Muscle of arm (tissue), 12 donors: ENCODE results near the gene NHERF2. TPM values are rescaled to one million over a fixed set of nuclear protein-coding genes. Genes with fewer than 3 reads are reported as not detected.

Source experiments
- DNase-seq: peaks from one replicate; pipeline ENCODE4 v3.0.0-alpha.2; 2013
- polyA plus RNA-seq, 12 donors: library from polyadenylated mRNA; unstranded; fragments of 120-200 nt; gene quantifications; one replicate each; pipeline ENCODE4 v1.2.1, GENCODE V29; 2013; ENCODE audit not compliant: insufficient read length in 12 of 12

NHERF2 gene
- polyA plus RNA-seq, 12 donors: 26.8 to 55.1 (median 36.1) TPM; not detected in 1

- no peak for DNase-seq
These were observed 28.0 kb downstream of the NHERF2 start for GRCh38 chr16:2054543-2055245.

- no peak for DNase-seq
These were observed 29.4 kb downstream of the NHERF2 start for GRCh38 chr16:2056077-2056476.

- no peak for DNase-seq
These were observed 30.1 kb downstream of the NHERF2 start for GRCh38 chr16:2056681-2057407.

- no peak for DNase-seq
These were observed 30.7 kb downstream of the NHERF2 start for GRCh38 chr16:2057438-2057837.

- DNase-seq: no peak
These were observed 31.7 kb downstream of the NHERF2 start for GRCh38 chr16:2058420-2058819.

GRCh38 chr16:2058872-2059271 is 32.2 kb downstream of the NHERF2 start:
- DNase-seq: no peak

- DNase-seq: no peak
These were observed 33.6 kb downstream of the NHERF2 start for GRCh38 chr16:2060346-2060745.

- no peak for DNase-seq
These were observed 34.3 kb downstream of the NHERF2 start for GRCh38 chr16:2061023-2061422.

GRCh38 chr16:2061526-2061925 is 34.8 kb downstream of the NHERF2 start:
- no peak for DNase-seq

GRCh38 chr16:2062801-2063200 is 36.1 kb downstream of the NHERF2 start:
- no peak for DNase-seq

- no peak for DNase-seq
These were observed 37.2 kb downstream of the NHERF2 start for GRCh38 chr16:2063861-2064260.

- DNase-seq: no peak
These were observed 37.8 kb downstream of the NHERF2 start for GRCh38 chr16:2064368-2064945.

- DNase-seq: no peak
These were observed 39.4 kb downstream of the NHERF2 start for GRCh38 chr16:2066139-2066538.

- DNase-seq: no peak
These were observed 44.1 kb downstream of the NHERF2 start for GRCh38 chr16:2070576-2071453.

GRCh38 chr16:2071454-2072202 is 44.9 kb downstream of the NHERF2 start:
- no peak for DNase-seq

- DNase-seq: no peak
These were observed 46.2 kb downstream of the NHERF2 start for GRCh38 chr16:2072926-2073325.

- no peak for DNase-seq
These were observed 47.4 kb downstream of the NHERF2 start for GRCh38 chr16:2074071-2074470.

- no peak for DNase-seq
These were observed 48.9 kb downstream of the NHERF2 start for GRCh38 chr16:2075631-2076030.

- DNase-seq: no peak
These were observed 49.6 kb downstream of the NHERF2 start for GRCh38 chr16:2076072-2076865.

GRCh38 chr16:2077016-2077415 is 50.3 kb downstream of the NHERF2 start:
- DNase-seq: no peak
